Tibial nerve (tissue), 4 donors: Measurements from ENCODE around the gene TBC1D22A. TPM values are rescaled to one million over a fixed set of nuclear protein-coding genes. Genes with fewer than 3 reads are reported as not detected.

ENCODE experiments used
- DNase-seq, 2 donors: peaks; one replicate each; pipeline ENCODE4 v3.0.0-alpha.2; 2019; ENCODE audit warnings: low spot score in 2 of 2
- H3K27ac ChIP-seq, 4 donors: fragments of 200-600 bp; sonication (generic) in 3 of 4; one replicate each; pipeline ENCODE4 v1.5.1; 2017 to 2019; ENCODE audit warnings: mild to moderate bottlenecking in 1 of 4
- H3K27me3 ChIP-seq, 2 donors: fragments of 200-600 bp; sonication (generic) in 1 of 2; one replicate each; pipeline versions ENCODE4 v1.5.1 to v1.6.0; 2017 to 2019
- H3K36me3 ChIP-seq, 3 donors: fragments of 200-600 bp; sonication (generic); one replicate each; pipeline ENCODE4 v1.5.1; 2018 to 2019
- H3K4me1 ChIP-seq, 4 donors: fragments of 200-600 bp; sonication (generic) in 3 of 4; one replicate each; pipeline ENCODE4 v1.5.1; 2017 to 2019
- H3K4me3 ChIP-seq, 4 donors: fragments of 200-600 bp; sonication (generic) in 3 of 4; one replicate each; pipeline ENCODE4 v1.5.1; 2017 to 2019; ENCODE audit warnings: mild to moderate bottlenecking in 1 of 4, moderate library complexity in 1 of 4
- H3K9me3 ChIP-seq, 4 donors: fragments of 200-600 bp; sonication (generic) in 3 of 4; one replicate each; pipeline ENCODE4 v1.5.1; 2017 to 2019
- EP300 ChIP-seq, 2 donors: sonication (generic); formaldehyde crosslinking; IDR thresholded peaks; one replicate each; pipeline ENCODE4 v1.6.1; 2017; ENCODE audit warnings: antibody characterized with exemption in 2 of 2, mild to moderate bottlenecking in 1 of 2
- POLR2A ChIP-seq, 2 donors: fragments of 450-650 bp; IDR thresholded peaks; one replicate each; pipeline ENCODE4 v1.6.1; 2017; ENCODE audit warnings: antibody characterized with exemption in 2 of 2, mild to moderate bottlenecking in 2 of 2, moderate library complexity in 2 of 2
- WGBS, 2 donors: methylation state at CpG; one replicate each; pipeline ENCODE4 v1.1.5; 2018; 5-methylcytosine and 5-hydroxymethylcytosine counted together
- total RNA-seq, 4 donors: library from RNA; depleted of rRNA; stranded (reverse); fragments of >200 nt; gene quantifications; one replicate each; pipeline ENCODE4 v1.1.0, GENCODE V29; 2016
- TF ChIP-seq, protein P1 (sequence below), 5 experiments: fragments of 200-600 bp in 3 of 5; fragments of 450-650 bp in 2 of 5; sonication (generic) in 3 of 5; IDR thresholded peaks; one replicate each; pipeline ENCODE4 v1.5.1; 2016 to 2019; ENCODE audit warnings: antibody characterized with exemption in 5 of 5, mild to moderate bottlenecking in 3 of 5, moderate library complexity in 2 of 5

Gene TBC1D22A
- total RNA-seq, 4 donors from 2014 or later: 27.3 to 35.4 (median 29.3) TPM

DNA sequence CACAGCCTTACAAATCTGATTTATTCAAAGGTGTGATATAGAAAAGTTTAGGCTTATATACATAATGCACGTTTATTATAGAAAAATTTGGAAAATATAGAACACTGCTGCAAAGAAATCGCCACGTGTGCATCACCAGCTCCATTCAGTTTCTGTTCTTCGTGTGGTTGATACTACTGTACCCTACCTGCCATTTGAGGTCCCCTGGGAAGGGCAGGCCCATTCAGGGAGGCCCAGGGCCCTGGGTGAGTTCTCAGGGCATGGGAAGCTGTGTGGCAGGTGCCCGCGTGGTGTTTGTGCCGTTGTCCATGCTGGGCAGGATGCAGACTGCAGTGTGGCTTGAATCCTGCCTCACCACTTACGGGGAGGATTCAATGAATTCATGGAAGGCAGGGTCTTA is 60.8 kb downstream of the TBC1D22A start:
- H3K4me1 ChIP-seq: no peaks in the 10 kb centered on the region
- H3K36me3 ChIP-seq: peaks cover 0 to 8% (median 0%) of the 10 kb centered on the region in 3 donors
- no peak for DNase-seq
- TF ChIP-seq, protein P1, sequence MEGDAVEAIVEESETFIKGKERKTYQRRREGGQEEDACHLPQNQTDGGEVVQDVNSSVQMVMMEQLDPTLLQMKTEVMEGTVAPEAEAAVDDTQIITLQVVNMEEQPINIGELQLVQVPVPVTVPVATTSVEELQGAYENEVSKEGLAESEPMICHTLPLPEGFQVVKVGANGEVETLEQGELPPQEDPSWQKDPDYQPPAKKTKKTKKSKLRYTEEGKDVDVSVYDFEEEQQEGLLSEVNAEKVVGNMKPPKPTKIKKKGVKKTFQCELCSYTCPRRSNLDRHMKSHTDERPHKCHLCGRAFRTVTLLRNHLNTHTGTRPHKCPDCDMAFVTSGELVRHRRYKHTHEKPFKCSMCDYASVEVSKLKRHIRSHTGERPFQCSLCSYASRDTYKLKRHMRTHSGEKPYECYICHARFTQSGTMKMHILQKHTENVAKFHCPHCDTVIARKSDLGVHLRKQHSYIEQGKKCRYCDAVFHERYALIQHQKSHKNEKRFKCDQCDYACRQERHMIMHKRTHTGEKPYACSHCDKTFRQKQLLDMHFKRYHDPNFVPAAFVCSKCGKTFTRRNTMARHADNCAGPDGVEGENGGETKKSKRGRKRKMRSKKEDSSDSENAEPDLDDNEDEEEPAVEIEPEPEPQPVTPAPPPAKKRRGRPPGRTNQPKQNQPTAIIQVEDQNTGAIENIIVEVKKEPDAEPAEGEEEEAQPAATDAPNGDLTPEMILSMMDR (IDR thresholded peaks at IDR 0.05): no peak
- no peak for TF ChIP-seq EP300 (IDR thresholded peaks at IDR 0.05)
- no peak for TF ChIP-seq POLR2A (IDR thresholded peaks at IDR 0.05)
- WGBS, 2 donors: 82 to 88% methylated on average over 8 of the region's 8 CpGs
- no peak overlapping the region for H3K4me3 ChIP-seq
- no peak overlapping the region for H3K27ac ChIP-seq
- no peaks in the 10 kb centered on the region for H3K27me3 ChIP-seq
- peaks cover 0 to 5% (median 0%) of the 10 kb centered on the region in 4 donors for H3K9me3 ChIP-seq

DNA sequence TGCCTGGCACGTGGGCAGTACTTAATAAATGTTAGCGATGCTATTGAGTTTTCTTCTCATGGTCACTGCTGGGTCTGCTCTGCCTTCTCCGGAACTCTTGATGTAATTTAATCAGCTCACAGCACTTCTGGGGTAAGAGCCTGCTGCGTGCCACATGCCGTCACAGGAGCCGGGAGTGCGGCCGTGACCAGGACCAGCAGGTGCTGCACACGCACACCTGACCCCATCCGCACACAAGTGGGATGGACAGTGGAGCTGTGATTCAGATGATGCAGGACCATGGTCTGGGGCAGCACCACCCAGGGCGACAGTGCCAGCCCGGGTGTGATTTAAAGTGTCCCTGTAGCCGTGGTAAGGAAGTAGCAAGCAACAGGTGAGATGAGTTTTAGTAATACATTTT is 61.2 kb downstream of the TBC1D22A start:
- 95 to 96% methylated on average over 12 to 13 of the region's 13 CpGs for WGBS, 2 donors

DNA sequence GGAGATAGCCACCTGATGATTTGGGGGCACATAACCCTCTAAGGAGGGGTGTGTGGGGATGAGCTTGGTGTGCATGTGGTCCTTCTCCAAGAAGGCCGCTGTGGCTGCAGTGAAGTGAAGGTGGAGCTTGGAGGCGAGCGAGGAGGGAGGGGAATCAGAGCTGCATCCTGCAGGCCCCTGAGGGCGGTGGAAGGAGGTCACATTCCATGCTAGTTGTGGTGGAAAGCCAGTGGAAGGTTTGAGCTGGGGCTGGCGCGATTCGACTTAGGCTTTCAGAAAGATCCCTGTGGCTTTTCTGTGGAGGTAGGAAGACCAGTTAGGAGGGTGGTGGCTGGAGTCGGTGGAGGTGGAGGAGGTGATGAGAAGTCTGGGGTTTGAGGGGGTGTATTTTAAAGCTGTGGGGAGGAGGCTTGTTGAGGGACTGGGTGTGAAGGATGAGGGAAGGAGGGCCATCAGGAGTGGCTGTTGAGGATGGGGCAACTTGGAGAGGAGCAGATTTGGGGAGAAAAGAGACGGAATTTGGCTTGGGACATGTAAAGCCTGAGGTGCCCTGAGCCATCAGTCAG is 62.0 kb downstream of the TBC1D22A start:
- DNase-seq: no peak
- TF ChIP-seq POLR2A (IDR thresholded peaks at IDR 0.05) (no peak), EP300 (IDR thresholded peaks at IDR 0.05) (no peak)
- TF ChIP-seq, protein P1 (IDR thresholded peaks at IDR 0.05): no peak
- Histone ChIP-seq H3K9me3 (peaks cover 0 to 5% (median 0%) of the 10 kb centered on the region in 4 donors), H3K27me3 (no peaks in the 10 kb centered on the region), H3K27ac (no peak overlapping the region), H3K36me3 (peaks cover 0 to 8% (median 0%) of the 10 kb centered on the region in 3 donors), H3K4me3 (no peak overlapping the region), H3K4me1 (peaks cover 0 to 12% (median 3%) of the 10 kb centered on the region in 4 donors)
- WGBS, 2 donors: 90 to 94% methylated on average over 9 of the region's 9 CpGs

More for the DNA sequence above, 61.2 kb downstream of the TBC1D22A start:
- no peak for DNase-seq
- peaks cover 0 to 5% (median 0%) of the 10 kb centered on the region in 4 donors for H3K9me3 ChIP-seq
- H3K27me3 ChIP-seq: no peaks in the 10 kb centered on the region
- no peak overlapping the region for H3K27ac ChIP-seq
- no peak overlapping the region for H3K4me3 ChIP-seq
- peaks cover 0 to 8% (median 0%) of the 10 kb centered on the region in 3 donors for H3K36me3 ChIP-seq
- peaks cover 0 to 4% (median under 1%) of the 10 kb centered on the region in 4 donors for H3K4me1 ChIP-seq
- TF ChIP-seq EP300 (IDR thresholded peaks at IDR 0.05) (no peak), POLR2A (IDR thresholded peaks at IDR 0.05) (no peak)
- TF ChIP-seq, protein P1 (IDR thresholded peaks at IDR 0.05): no peak

DNA sequence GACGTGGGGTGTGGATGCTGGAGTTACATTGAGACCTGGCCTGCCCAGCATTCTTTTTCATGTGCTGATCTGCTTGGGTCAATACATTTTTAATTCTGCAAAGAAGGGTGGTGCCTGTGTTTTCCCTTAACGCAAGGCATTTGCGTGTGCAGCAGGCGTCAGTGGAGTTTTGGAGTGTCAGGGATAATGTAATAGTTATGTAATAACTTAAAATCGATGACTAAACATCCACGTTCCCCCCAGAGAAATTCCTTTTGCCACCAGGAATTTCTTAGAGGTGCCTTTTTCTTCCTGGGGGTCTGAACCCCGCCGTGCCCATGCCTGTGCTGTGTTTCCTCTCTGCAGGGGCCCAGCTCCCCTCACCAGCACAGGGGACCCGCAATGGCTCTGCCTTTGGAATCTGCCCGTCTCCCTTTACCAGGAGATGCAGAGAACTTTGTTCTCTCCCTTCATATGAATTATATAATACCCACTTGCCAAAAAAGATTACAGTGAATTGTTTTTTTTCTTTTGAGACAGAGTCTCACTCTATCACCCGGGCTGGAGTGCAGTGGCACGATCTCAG is 62.6 kb downstream of the TBC1D22A start:
- TF ChIP-seq, protein P1 (IDR thresholded peaks at IDR 0.05): no peak
- TF ChIP-seq POLR2A (IDR thresholded peaks at IDR 0.05): no peak
- TF ChIP-seq EP300 (IDR thresholded peaks at IDR 0.05): no peak
- 89 to 92% methylated on average over 12 of the region's 12 CpGs for WGBS, 2 donors
- Histone ChIP-seq H3K9me3 (peaks cover 0 to 5% (median 0%) of the 10 kb centered on the region in 4 donors), H3K27me3 (no peaks in the 10 kb centered on the region), H3K27ac (no peak overlapping the region), H3K36me3 (peaks cover 0 to 8% (median 0%) of the 10 kb centered on the region in 3 donors), H3K4me3 (no peak overlapping the region), H3K4me1 (peaks cover 0 to 18% (median 7%) of the 10 kb centered on the region in 4 donors)
- no peak for DNase-seq

DNA sequence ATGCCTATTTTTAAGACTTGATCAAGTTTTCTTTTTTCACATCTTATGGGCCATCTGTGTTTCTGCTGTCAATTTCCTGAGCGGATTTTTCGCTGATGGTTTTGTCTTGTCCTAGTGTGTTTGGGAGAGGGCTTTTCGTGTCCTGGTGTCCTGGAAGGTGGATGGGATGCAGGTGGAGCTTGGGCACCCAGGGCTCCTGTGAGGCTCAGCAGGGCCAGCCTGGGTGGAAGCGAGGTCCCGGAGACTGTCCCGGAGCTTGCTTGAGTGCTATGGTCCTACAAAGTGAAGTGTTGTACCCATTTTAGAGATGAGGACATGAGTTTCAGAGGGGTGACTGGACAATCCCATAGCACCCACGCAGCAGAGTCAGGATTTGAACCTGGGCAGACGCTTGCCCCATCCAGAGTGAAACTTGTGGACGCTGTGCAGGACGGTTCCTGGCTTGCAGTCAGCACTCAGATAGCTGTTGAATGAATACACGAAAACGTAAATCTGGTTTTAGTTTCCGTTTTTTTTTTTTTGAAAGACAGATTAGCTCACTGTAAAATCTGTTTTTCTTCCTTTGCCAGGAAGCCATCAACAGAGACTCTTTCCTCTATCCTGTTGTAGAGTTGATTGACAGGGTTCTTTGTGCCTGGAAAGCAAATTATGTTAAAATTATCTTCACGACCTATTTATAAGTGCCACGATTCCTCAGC is 64.1 kb downstream of the TBC1D22A start:
- 92 to 95% methylated on average over 15 of the region's 15 CpGs for WGBS, 2 donors
- Histone ChIP-seq H3K4me3 (no peak overlapping the region), H3K36me3 (peaks cover 0 to 8% (median 0%) of the 10 kb centered on the region in 3 donors), H3K9me3 (no peaks in the 10 kb centered on the region), H3K27ac (no peak overlapping the region), H3K27me3 (no peaks in the 10 kb centered on the region), H3K4me1 (peaks cover 0 to 28% (median 11%) of the 10 kb centered on the region in 4 donors)
- TF ChIP-seq, protein P1 (IDR thresholded peaks at IDR 0.05): no peak
- TF ChIP-seq POLR2A (IDR thresholded peaks at IDR 0.05) (no peak), EP300 (IDR thresholded peaks at IDR 0.05) (no peak)
- no peak for DNase-seq
